Gastroesophageal sphincter (tissue), 3 donors: ENCODE results near the gene ADAM12.

ENCODE experiments used
- CTCF ChIP-seq, 4 experiments: fragments of 200-600 bp in 2 of 4; fragments of 450-650 bp in 2 of 4; sonication (generic) in 1 of 4; IDR thresholded peaks; one replicate each; pipeline ENCODE4 v1.5.1; 2017 to 2019; ENCODE audit warnings: antibody characterized with exemption in 4 of 4, mild to moderate bottlenecking in 2 of 4, moderate library complexity in 2 of 4
- EP300 ChIP-seq: sonication (generic); formaldehyde crosslinking; IDR thresholded peaks from one replicate; pipeline ENCODE4 v1.6.1; 2017; ENCODE audit warnings: antibody characterized with exemption, mild to moderate bottlenecking
- POLR2A ChIP-seq, 2 donors: fragments of 450-650 bp; IDR thresholded peaks; one replicate each; pipeline ENCODE4 v1.6.1; 2017; ENCODE audit warnings: antibody characterized with exemption in 2 of 2, mild to moderate bottlenecking in 2 of 2, moderate library complexity in 1 of 2
- POLR2AphosphoS5 ChIP-seq: sonication (generic); formaldehyde crosslinking; IDR thresholded peaks from one replicate; pipeline ENCODE4 v1.6.1; 2017; ENCODE audit warnings: antibody characterized with exemption

- no peak for TF ChIP-seq CTCF (IDR thresholded peaks at IDR 0.05)
- TF ChIP-seq POLR2A (IDR thresholded peaks at IDR 0.05) = no peak
- no peak for TF ChIP-seq EP300
- no peak for TF ChIP-seq POLR2AphosphoS5
Observed at GRCh38 chr10:126384269-126384873, 3.9 kb downstream of the ADAM12 start.
